ENCODE data around the gene DHRSX.

DNA sequence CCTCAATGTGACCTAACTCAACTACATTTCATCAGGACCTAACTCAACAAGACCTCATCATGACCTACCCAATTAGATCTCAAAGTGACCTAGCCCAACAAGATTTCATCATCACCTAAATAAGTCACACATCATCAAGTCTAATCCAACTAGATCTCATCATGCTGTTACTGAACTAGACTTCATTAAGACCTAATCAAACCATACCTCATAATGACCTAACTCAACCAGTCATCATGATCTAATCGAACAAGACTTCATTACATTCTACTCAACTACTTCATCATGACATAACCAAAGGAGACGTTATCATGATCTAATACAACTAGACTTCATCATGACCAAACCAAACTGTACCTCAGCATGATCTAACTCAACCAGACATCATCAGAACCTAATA is 82.8 kb downstream of the DHRSX start:
- TF ChIP-seq, protein P1, sequence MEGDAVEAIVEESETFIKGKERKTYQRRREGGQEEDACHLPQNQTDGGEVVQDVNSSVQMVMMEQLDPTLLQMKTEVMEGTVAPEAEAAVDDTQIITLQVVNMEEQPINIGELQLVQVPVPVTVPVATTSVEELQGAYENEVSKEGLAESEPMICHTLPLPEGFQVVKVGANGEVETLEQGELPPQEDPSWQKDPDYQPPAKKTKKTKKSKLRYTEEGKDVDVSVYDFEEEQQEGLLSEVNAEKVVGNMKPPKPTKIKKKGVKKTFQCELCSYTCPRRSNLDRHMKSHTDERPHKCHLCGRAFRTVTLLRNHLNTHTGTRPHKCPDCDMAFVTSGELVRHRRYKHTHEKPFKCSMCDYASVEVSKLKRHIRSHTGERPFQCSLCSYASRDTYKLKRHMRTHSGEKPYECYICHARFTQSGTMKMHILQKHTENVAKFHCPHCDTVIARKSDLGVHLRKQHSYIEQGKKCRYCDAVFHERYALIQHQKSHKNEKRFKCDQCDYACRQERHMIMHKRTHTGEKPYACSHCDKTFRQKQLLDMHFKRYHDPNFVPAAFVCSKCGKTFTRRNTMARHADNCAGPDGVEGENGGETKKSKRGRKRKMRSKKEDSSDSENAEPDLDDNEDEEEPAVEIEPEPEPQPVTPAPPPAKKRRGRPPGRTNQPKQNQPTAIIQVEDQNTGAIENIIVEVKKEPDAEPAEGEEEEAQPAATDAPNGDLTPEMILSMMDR (IDR thresholded peaks at IDR 0.05; ENCODE audit: low read depth, low read length, poor library complexity, severe bottlenecking) = no peak
- no peak for TF ChIP-seq EZH2phosphoT487 (IDR thresholded peaks at IDR 0.05; ENCODE audit: borderline replicate concordance, low read length)
